BJ (cell line): ENCODE results near the gene HLA-DRA. TPM values are rescaled to one million over a fixed set of nuclear protein-coding genes. Genes with fewer than 3 reads are reported as not detected.

Experiments
- CTCF ChIA-PET: fragments of 350-600 bp; formaldehyde crosslinking; extraction: SDS; loops from one replicate; lab custom pipeline; 2021; ENCODE audit warnings: antibody characterized with exemption, inconsistent platforms; lab: Yijun Ruan, JAX
- POLR2A ChIA-PET: fragments of 300-600 bp; sonication (Branson Sonifier 250); formaldehyde crosslinking; extraction: SDS; loops from one replicate; lab custom pipeline; 2021; ENCODE audit warnings: antibody characterized with exemption; lab: Charles Lee
- DNase-seq: peaks from one replicate; pipeline ENCODE4 v3.0.0-alpha.2; 2011; ENCODE audit warnings: low read depth
- H3K27me3 ChIP-seq: 2 replicates; pipeline ENCODE4 v1.6.0; 2011; ENCODE audit warnings: low read length; ENCODE audit not compliant: control insufficient read depth, insufficient read depth
- H3K36me3 ChIP-seq: 2 replicates; pipeline ENCODE4 v1.5.1; 2011; ENCODE audit warnings: low read length; ENCODE audit not compliant: control insufficient read depth, insufficient read depth
- H3K4me3 ChIP-seq: 2 replicates; pipeline ENCODE4 v1.5.1; 2011; ENCODE audit warnings: low read depth, mild to moderate bottlenecking, control low read depth, low read length
- CTCF ChIP-seq: IDR thresholded peaks from 2 replicates; pipeline ENCODE4 v1.5.1; 2011; ENCODE audit warnings: low read depth, mild to moderate bottlenecking, control low read depth, inconsistent platforms, low read length, moderate library complexity; ENCODE audit not compliant: insufficient read depth
- polyA minus RNA-seq: library from RNA; depleted of rRNA, polyadenylated mRNA; stranded (reverse); fragments of >200 nt; gene quantifications from 2 replicates; pipeline ENCODE4 v1.2.3, GENCODE V29; 2011; rRNA and poly(A)+ RNA removed
- polyA plus RNA-seq: library from polyadenylated mRNA; depleted of rRNA; stranded (reverse); fragments of >200 nt; gene quantifications from 2 replicates; pipeline ENCODE4 v1.2.3, GENCODE V29; 2011; rRNA removed

Gene HLA-DRA
- polyA plus RNA-seq (not detected in 2 replicates), polyA minus RNA-seq (not detected in 2 replicates)

- POLR2A ChIA-PET = no interaction called here
- CTCF ChIA-PET = interaction anchor here (1.1 to 1.5 kb wide), 2 partner anchors 26 kb away, joined by 4 to 5 read pairs; no protein-coding TSS in a partner anchor
- no peak within 1 kb of the TSS for H3K4me3 ChIP-seq
Measured at GRCh38 chr6:32439602-32440214, at the start of gene HLA-DRA. HLA-DRA (plus strand) TSS chr6:32439887; CDS start chr6:32439951, 64 bp downstream.

GRCh38 chr6:32391505-32391904 lies 48.2 kb upstream of the HLA-DRA start:
- POLR2A ChIA-PET = no interaction called here

More at GRCh38 chr6:32439602-32440214, at the start of gene HLA-DRA:
- DNase-seq = peak; percentile 6
- TF ChIP-seq CTCF = no peak
- Histone ChIP-seq H3K36me3 (no peaks in the 10 kb centered on the region), H3K27me3 (no peaks in the 10 kb centered on the region)

GRCh38 chr6:32393665-32394420 lies 45.8 kb upstream of the HLA-DRA start:
- Histone ChIP-seq H3K4me3 (no peak overlapping the region), H3K27me3 (no peaks in the 10 kb centered on the region), H3K36me3 (no peaks in the 10 kb centered on the region)
- ChIA-PET CTCF (no interaction called here), POLR2A (no interaction called here)
- TF ChIP-seq CTCF = no peak
- DNase-seq = no peak

More at GRCh38 chr6:32391505-32391904, 48.2 kb upstream of the HLA-DRA start:
- DNase-seq = no peak
- CTCF ChIA-PET = no interaction called here
- no peak for TF ChIP-seq CTCF
- H3K4me3 ChIP-seq = no peak overlapping the region
- no peaks in the 10 kb centered on the region for H3K36me3 ChIP-seq
- H3K27me3 ChIP-seq = no peaks in the 10 kb centered on the region

- ChIA-PET CTCF (interaction anchor here (0.9 kb wide), 1 partner anchor 14 kb away, joined by 4 read pairs; no protein-coding TSS in a partner anchor), POLR2A (no interaction called here)
- H3K27me3 ChIP-seq = no peaks in the 10 kb centered on the region
- H3K36me3 ChIP-seq = no peaks in the 10 kb centered on the region
- no peak overlapping the region for H3K4me3 ChIP-seq
- no peak for DNase-seq
- TF ChIP-seq CTCF = no peak
Measured at GRCh38 chr6:32396028-32396427, 43.7 kb upstream of the HLA-DRA start.

- H3K4me3 ChIP-seq = no peak overlapping the region
- no peaks in the 10 kb centered on the region for H3K27me3 ChIP-seq
- no peaks in the 10 kb centered on the region for H3K36me3 ChIP-seq
- no peak for DNase-seq
- ChIA-PET POLR2A (no interaction called here), CTCF (interaction anchor here (2.8 kb wide), 1 partner anchor 16 kb away, joined by 22 read pairs; no protein-coding TSS in a partner anchor)
- no peak for TF ChIP-seq CTCF
Measured at GRCh38 chr6:32397252-32397920, 42.3 kb upstream of the HLA-DRA start.
